ENCODE data around the gene CACNA1D.

CACNA1D gene

GRCh38 chr3:53712817-53713388 is 218.5 kb downstream of the CACNA1D start:
- no peak for DNase-seq (ENCODE audit: insufficient read length)
- peak; percentile 14 for FAIRE-seq
- no peak for TF ChIP-seq POLR2AphosphoS5 (IDR thresholded peaks at IDR 0.05; ENCODE audit: low read depth, low read length)
- TF ChIP-seq TAF1 (IDR thresholded peaks at IDR 0.05; ENCODE audit: borderline replicate concordance, low read depth, low read length): no peak
- TF ChIP-seq POLR2A (IDR thresholded peaks at IDR 0.05; ENCODE audit: low read depth, low read length): no peak

- no peak for FAIRE-seq
- no peak for DNase-seq (ENCODE audit: insufficient read length)
- TF ChIP-seq POLR2A (IDR thresholded peaks at IDR 0.05; ENCODE audit: low read depth, low read length) (no peak), TAF1 (IDR thresholded peaks at IDR 0.05; ENCODE audit: borderline replicate concordance, low read depth, low read length) (no peak), POLR2AphosphoS5 (IDR thresholded peaks at IDR 0.05; ENCODE audit: low read depth, low read length) (no peak)
Measured at GRCh38 chr3:53713626-53714025, 219.2 kb downstream of the CACNA1D start.

DNA sequence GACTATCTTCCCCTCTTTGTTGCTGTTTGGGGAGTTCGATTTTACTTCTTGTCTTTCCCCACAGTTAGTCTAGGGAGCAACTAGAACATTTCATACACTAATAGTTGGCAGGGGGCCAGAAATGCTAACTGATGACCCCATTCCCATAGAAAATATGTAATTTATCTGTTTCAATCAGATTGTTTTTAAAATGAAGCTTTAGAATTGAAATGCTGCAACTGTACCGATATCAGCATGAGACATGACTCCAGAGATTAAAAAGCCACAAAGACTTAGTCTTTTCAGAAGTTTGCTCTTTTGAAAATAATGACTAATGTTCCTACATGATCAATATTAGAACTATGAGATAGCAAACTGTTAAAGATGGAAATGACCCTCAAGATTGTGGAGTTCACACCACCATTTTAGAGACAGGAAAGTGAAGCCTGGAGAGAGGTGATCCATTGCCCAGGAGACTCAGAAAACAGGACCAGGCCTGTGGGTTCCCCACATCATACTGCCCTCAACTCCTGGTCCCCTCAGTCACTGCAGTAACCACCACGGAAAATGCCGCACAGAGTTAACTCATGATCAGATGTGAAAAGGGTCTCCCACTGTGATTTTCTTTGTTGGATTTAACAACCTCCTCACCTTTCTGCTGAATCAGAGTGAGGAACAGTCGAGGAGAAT is 221.5 kb downstream of the CACNA1D start:
- DNase-seq (ENCODE audit: insufficient read length): no peak
- TF ChIP-seq TAF1 (IDR thresholded peaks at IDR 0.05; ENCODE audit: borderline replicate concordance, low read depth, low read length) (no peak), POLR2A (IDR thresholded peaks at IDR 0.05; ENCODE audit: low read depth, low read length) (no peak), POLR2AphosphoS5 (IDR thresholded peaks at IDR 0.05; ENCODE audit: low read depth, low read length) (no peak)
- FAIRE-seq: no peak

- TF ChIP-seq POLR2A (IDR thresholded peaks at IDR 0.05; ENCODE audit: low read depth, low read length) (no peak), TAF1 (IDR thresholded peaks at IDR 0.05; ENCODE audit: borderline replicate concordance, low read depth, low read length) (no peak), POLR2AphosphoS5 (IDR thresholded peaks at IDR 0.05; ENCODE audit: low read depth, low read length) (no peak)
- DNase-seq (ENCODE audit: insufficient read length) (no peak), FAIRE-seq (no peak)
Measured at GRCh38 chr3:53716998-53717397, 222.6 kb downstream of the CACNA1D start.

- FAIRE-seq (no peak), DNase-seq (ENCODE audit: insufficient read length) (no peak)
- TF ChIP-seq TAF1 (IDR thresholded peaks at IDR 0.05; ENCODE audit: borderline replicate concordance, low read depth, low read length) (no peak), POLR2AphosphoS5 (IDR thresholded peaks at IDR 0.05; ENCODE audit: low read depth, low read length) (no peak), POLR2A (IDR thresholded peaks at IDR 0.05; ENCODE audit: low read depth, low read length) (no peak)
Measured at GRCh38 chr3:53718462-53718861, 224.1 kb downstream of the CACNA1D start.

DNA sequence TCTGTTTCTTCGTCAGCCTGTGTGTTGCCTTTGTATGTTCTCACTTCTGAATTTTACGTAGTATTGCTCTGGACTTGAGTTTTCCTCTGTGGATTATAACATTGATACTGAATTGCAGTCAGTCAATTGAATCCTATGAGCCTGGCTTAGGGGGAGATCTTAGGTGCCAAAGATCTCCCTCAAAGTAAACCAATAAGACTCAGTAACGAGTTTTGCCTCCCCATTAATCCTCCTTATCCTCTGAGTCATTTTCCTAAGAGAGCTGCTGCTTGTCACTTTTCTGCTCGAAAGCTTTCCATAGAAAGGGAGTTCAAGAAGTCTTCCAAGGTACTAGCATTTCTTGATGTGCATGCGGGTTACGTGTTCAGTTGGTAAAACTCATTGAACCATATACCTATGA is 225.4 kb downstream of the CACNA1D start:
- FAIRE-seq: no peak
- no peak for TF ChIP-seq POLR2AphosphoS5 (IDR thresholded peaks at IDR 0.05; ENCODE audit: low read depth, low read length)
- TF ChIP-seq POLR2A (IDR thresholded peaks at IDR 0.05; ENCODE audit: low read depth, low read length): no peak
- no peak for TF ChIP-seq TAF1 (IDR thresholded peaks at IDR 0.05; ENCODE audit: borderline replicate concordance, low read depth, low read length)
- no peak for DNase-seq (ENCODE audit: insufficient read length)

GRCh38 chr3:53721187-53722119 is 227.0 kb downstream of the CACNA1D start:
- FAIRE-seq (no peak), DNase-seq (ENCODE audit: insufficient read length) (no peak)
- TF ChIP-seq POLR2AphosphoS5 (IDR thresholded peaks at IDR 0.05; ENCODE audit: low read depth, low read length) (no peak), POLR2A (IDR thresholded peaks at IDR 0.05; ENCODE audit: low read depth, low read length) (no peak), TAF1 (IDR thresholded peaks at IDR 0.05; ENCODE audit: borderline replicate concordance, low read depth, low read length) (no peak)

- no peak for DNase-seq (ENCODE audit: insufficient read length)
- no peak for TF ChIP-seq TAF1 (IDR thresholded peaks at IDR 0.05; ENCODE audit: borderline replicate concordance, low read depth, low read length)
- TF ChIP-seq POLR2AphosphoS5 (IDR thresholded peaks at IDR 0.05; ENCODE audit: low read depth, low read length): no peak
- TF ChIP-seq POLR2A (IDR thresholded peaks at IDR 0.05; ENCODE audit: low read depth, low read length): no peak
- FAIRE-seq: no peak
Measured at GRCh38 chr3:53724566-53724965, 230.2 kb downstream of the CACNA1D start.

DNA sequence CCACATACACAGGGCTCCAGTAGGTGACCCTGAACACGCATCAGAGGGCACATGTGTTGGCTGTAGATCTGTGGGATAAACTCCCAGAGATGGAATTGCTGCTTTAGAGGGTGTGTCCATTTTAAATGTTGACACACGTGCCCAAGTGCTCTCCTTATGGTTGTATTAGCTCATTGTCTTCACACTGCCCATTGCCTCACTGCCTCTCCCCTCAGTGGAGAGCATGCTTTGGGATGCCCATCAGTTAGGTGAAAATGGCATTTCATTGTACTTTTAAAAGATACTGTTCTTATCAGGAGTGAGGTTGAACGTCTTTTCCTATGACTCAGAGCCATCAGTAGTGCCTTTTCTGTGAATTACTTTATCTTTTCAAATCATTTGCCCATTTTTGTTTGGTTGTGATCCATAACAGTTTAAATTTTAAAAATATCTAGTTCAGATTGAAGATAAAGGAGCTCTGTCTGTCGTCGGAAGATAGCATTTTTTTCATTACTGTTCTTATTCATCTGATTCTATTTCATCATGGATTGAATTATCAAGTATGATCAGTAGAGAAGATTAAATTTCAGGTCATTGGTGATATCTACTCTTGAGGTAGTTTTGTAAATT is 231.1 kb downstream of the CACNA1D start:
- TF ChIP-seq POLR2A (IDR thresholded peaks at IDR 0.05; ENCODE audit: low read depth, low read length): no peak
- FAIRE-seq: no peak
- DNase-seq (ENCODE audit: insufficient read length): no peak

DNA sequence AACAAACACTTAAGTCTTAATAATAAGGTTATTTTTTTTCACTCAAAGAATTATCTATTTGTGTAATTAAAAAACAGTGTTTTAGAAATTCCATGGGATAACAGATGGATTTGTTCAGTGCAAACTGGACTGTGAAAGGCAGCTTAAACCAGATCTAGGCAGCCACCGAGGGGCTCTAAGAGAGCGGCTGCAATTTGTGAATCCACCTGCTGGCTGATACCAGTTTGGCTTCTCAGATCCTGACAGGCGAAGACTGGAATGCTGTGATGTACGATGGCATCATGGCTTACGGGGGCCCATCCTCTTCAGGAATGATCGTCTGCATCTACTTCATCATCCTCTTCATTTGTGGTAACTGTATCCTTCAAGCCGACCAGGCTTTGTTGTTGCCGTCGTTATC is 232.2 kb downstream of the CACNA1D start:
- TF ChIP-seq POLR2A (IDR thresholded peaks at IDR 0.05; ENCODE audit: low read depth, low read length) (no peak), TAF1 (IDR thresholded peaks at IDR 0.05; ENCODE audit: borderline replicate concordance, low read depth, low read length) (no peak), POLR2AphosphoS5 (IDR thresholded peaks at IDR 0.05; ENCODE audit: low read depth, low read length) (no peak)

GRCh38 chr3:53728606-53729005 is 234.2 kb downstream of the CACNA1D start:
- FAIRE-seq (no peak), DNase-seq (ENCODE audit: insufficient read length) (no peak)
- TF ChIP-seq POLR2A (IDR thresholded peaks at IDR 0.05; ENCODE audit: low read depth, low read length) (no peak), POLR2AphosphoS5 (IDR thresholded peaks at IDR 0.05; ENCODE audit: low read depth, low read length) (no peak), TAF1 (IDR thresholded peaks at IDR 0.05; ENCODE audit: borderline replicate concordance, low read depth, low read length) (no peak)

More for the DNA sequence above, 232.2 kb downstream of the CACNA1D start:
- DNase-seq (ENCODE audit: insufficient read length) (no peak), FAIRE-seq (no peak)

All from GM12892 (cell line).